Rectal smooth muscle tissue (tissue), 1 donor: Measurements from ENCODE around the gene METTL21C.

Experiments
- H3K27ac ChIP-seq: one replicate; pipeline ENCODE4 v1.7.0; 2013; ENCODE audit warnings: low read depth, low read length, inconsistent platforms
- H3K27me3 ChIP-seq: one replicate; pipeline ENCODE4 v1.7.0; 2013; ENCODE audit warnings: low read length; ENCODE audit not compliant: control insufficient read depth, insufficient read depth
- H3K36me3 ChIP-seq: one replicate; pipeline ENCODE4 v1.7.0; 2013; ENCODE audit warnings: low read length; ENCODE audit not compliant: control insufficient read depth, insufficient read depth
- H3K4me1 ChIP-seq: one replicate; pipeline ENCODE4 v1.7.0; 2013; ENCODE audit warnings: low read length; ENCODE audit not compliant: control insufficient read depth, insufficient read depth
- H3K4me3 ChIP-seq: one replicate; pipeline ENCODE4 v1.7.0; 2013; ENCODE audit warnings: low read length
- H3K9ac ChIP-seq: one replicate; pipeline ENCODE4 v1.7.0; 2013; ENCODE audit warnings: low read length

Gene METTL21C

GRCh38 chr13:102678339-102679107 lies 16.3 kb downstream of the METTL21C start:
- no peak overlapping the region for H3K9ac ChIP-seq
- H3K4me3 ChIP-seq: no peak overlapping the region
- H3K27me3 ChIP-seq: no peaks in the 10 kb centered on the region
- no peak overlapping the region for H3K27ac ChIP-seq
- H3K4me1 ChIP-seq: no peaks in the 10 kb centered on the region
- peaks cover 13% of the 10 kb centered on the region for H3K36me3 ChIP-seq

- H3K36me3 ChIP-seq: peaks cover 18% of the 10 kb centered on the region
- H3K27ac ChIP-seq: no peak overlapping the region
- no peaks in the 10 kb centered on the region for H3K4me1 ChIP-seq
Measured at GRCh38 chr13:102677122-102677521, 17.7 kb downstream of the METTL21C start.

DNA sequence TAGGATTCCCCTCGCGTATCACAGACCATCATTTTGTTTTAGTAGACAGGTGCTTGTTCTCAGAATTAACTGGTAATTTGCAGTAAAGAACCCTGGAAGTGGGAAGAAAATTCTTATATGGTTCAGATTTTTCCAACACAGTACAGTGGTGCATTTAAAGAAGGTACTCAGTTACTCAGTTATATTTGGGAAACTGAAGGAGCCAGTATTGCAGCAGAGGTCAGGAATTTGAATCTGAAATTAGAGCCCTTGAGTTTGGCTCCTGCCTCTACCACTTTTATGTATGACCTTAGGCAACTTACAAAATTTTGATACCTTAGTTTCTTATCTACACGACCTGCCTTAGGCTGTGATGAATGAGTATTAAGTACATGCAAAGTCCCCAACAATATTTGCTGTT lies 19.7 kb downstream of the METTL21C start:
- Histone ChIP-seq H3K36me3 (peaks cover 18% of the 10 kb centered on the region), H3K4me1 (no peaks in the 10 kb centered on the region), H3K27ac (no peak overlapping the region), H3K9ac (no peak overlapping the region), H3K27me3 (no peaks in the 10 kb centered on the region), H3K4me3 (no peak overlapping the region)

More at GRCh38 chr13:102677122-102677521, 17.7 kb downstream of the METTL21C start:
- no peak overlapping the region for H3K9ac ChIP-seq
- no peaks in the 10 kb centered on the region for H3K27me3 ChIP-seq
- no peak overlapping the region for H3K4me3 ChIP-seq

- peaks cover 23% of the 10 kb centered on the region for H3K36me3 ChIP-seq
Measured at GRCh38 chr13:102670130-102670529, 24.7 kb downstream of the METTL21C start.

DNA sequence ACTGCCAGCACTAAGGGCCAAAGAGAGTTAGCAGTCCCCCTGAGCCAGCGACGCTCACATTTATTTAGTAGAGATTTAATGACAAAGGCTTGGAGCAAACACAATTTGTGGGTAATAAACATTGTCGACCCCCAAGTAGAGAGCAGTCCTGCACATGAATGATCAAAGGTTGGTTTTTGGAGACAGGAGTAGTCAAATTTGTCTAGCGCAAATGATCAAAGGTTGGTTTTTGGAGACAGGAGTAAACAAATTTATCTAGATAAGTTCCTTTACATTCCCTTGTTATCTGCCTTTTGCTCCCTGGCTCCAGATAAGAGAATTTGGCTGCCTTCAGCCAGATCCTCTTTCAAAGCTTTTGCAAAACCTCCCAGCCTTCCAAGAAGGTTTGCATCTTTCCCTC lies 26.9 kb downstream of the METTL21C start:
- no peak overlapping the region for H3K27ac ChIP-seq
- peaks cover 24% of the 10 kb centered on the region for H3K36me3 ChIP-seq
- no peaks in the 10 kb centered on the region for H3K4me1 ChIP-seq
- H3K27me3 ChIP-seq: no peaks in the 10 kb centered on the region
- no peak overlapping the region for H3K4me3 ChIP-seq
- H3K9ac ChIP-seq: no peak overlapping the region

More at GRCh38 chr13:102670130-102670529, 24.7 kb downstream of the METTL21C start:
- Histone ChIP-seq H3K27me3 (no peaks in the 10 kb centered on the region), H3K9ac (no peak overlapping the region), H3K4me1 (no peaks in the 10 kb centered on the region), H3K4me3 (no peak overlapping the region), H3K27ac (no peak overlapping the region)

GRCh38 chr13:102667023-102667422 lies 27.8 kb downstream of the METTL21C start:
- Histone ChIP-seq H3K4me3 (no peak overlapping the region), H3K4me1 (no peaks in the 10 kb centered on the region), H3K27me3 (no peaks in the 10 kb centered on the region), H3K27ac (no peak overlapping the region), H3K36me3 (peaks cover 22% of the 10 kb centered on the region), H3K9ac (no peak overlapping the region)

DNA sequence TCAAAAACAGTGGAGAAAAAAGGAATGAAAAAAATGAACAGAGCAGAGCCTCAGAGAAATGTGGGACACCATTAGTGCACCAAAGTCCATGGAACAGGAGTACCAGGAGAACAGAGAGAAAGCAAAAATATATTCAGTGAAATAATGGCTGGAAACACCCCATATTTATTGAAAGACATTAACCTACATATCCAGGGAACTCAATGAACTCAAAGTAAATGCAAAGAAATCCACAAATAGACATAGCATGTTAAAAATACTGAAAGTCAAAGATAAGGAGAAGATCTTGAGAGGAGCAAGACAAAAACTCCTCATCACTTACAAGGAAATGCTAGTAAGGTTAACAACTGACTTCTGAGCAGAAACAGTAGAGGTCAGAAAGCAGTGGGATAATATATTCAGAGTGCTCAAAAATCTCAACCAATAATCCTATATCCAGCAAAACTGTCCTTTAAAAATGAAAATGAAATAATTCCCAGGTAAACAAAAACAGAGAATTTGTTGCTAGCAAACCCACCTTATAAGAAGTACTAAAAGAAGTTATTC lies 35.6 kb downstream of the METTL21C start:
- Histone ChIP-seq H3K4me3 (no peak overlapping the region), H3K27ac (no peak overlapping the region), H3K36me3 (peaks cover 13% of the 10 kb centered on the region), H3K27me3 (no peaks in the 10 kb centered on the region), H3K4me1 (no peaks in the 10 kb centered on the region), H3K9ac (no peak overlapping the region)

DNA sequence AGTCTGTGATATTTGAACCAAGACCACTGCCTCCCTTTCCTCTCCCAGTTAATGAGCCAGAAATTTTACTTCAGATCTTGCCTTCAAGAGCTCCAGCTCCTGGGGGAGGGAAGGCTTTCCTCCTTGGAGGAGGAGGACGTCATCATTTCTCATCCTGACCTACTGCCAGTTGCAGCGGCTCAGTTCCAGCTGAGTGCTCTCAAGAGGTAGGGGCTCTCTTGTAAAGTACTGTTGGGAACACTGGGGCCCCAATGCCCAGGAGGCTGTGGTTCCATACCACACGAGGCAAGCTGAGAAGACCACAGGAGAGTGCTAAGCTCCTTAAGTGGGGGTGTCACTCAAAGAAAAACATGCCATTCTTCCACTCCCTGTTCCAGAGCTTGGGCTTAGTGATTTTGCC lies 36.2 kb downstream of the METTL21C start:
- no peaks in the 10 kb centered on the region for H3K4me1 ChIP-seq
- peaks cover 13% of the 10 kb centered on the region for H3K36me3 ChIP-seq
- H3K4me3 ChIP-seq: no peak overlapping the region
- no peak overlapping the region for H3K9ac ChIP-seq
- no peaks in the 10 kb centered on the region for H3K27me3 ChIP-seq
- no peak overlapping the region for H3K27ac ChIP-seq

GRCh38 chr13:102657630-102658029 lies 37.2 kb downstream of the METTL21C start:
- H3K36me3 ChIP-seq: peaks cover 13% of the 10 kb centered on the region
- no peak overlapping the region for H3K27ac ChIP-seq
- H3K9ac ChIP-seq: no peak overlapping the region
- H3K27me3 ChIP-seq: no peaks in the 10 kb centered on the region
- no peaks in the 10 kb centered on the region for H3K4me1 ChIP-seq
- no peak overlapping the region for H3K4me3 ChIP-seq

- Histone ChIP-seq H3K4me3 (no peak overlapping the region), H3K27ac (no peak overlapping the region), H3K27me3 (no peaks in the 10 kb centered on the region), H3K36me3 (peaks cover 17% of the 10 kb centered on the region), H3K9ac (no peak overlapping the region), H3K4me1 (peaks cover 3% of the 10 kb centered on the region)
Measured at GRCh38 chr13:102654756-102655155, 40.1 kb downstream of the METTL21C start.

- Histone ChIP-seq H3K4me3 (no peak overlapping the region), H3K9ac (no peak overlapping the region), H3K4me1 (peaks cover 3% of the 10 kb centered on the region), H3K27me3 (no peaks in the 10 kb centered on the region), H3K36me3 (peaks cover 20% of the 10 kb centered on the region), H3K27ac (no peak overlapping the region)
Measured at GRCh38 chr13:102651892-102652291, 43.0 kb downstream of the METTL21C start.

GRCh38 chr13:102651392-102651791 lies 43.5 kb downstream of the METTL21C start:
- Histone ChIP-seq H3K36me3 (peaks cover 20% of the 10 kb centered on the region), H3K4me3 (no peak overlapping the region), H3K27ac (no peak overlapping the region), H3K27me3 (no peaks in the 10 kb centered on the region), H3K4me1 (peaks cover 3% of the 10 kb centered on the region), H3K9ac (no peak overlapping the region)

GRCh38 chr13:102650444-102650843 lies 44.4 kb downstream of the METTL21C start:
- Histone ChIP-seq H3K27ac (no peak overlapping the region), H3K4me3 (no peak overlapping the region), H3K36me3 (peaks cover 20% of the 10 kb centered on the region), H3K9ac (no peak overlapping the region), H3K27me3 (no peaks in the 10 kb centered on the region), H3K4me1 (peaks cover 3% of the 10 kb centered on the region)
